Vagina (tissue), 2 donors: ENCODE data around the gene BUB1.

ENCODE experiments used
- CTCF ChIP-seq, 3 experiments: fragments of 450-650 bp in 2 of 3; fragments of 200-600 bp in 1 of 3; sonication (generic) in 1 of 3; IDR thresholded peaks; one replicate each; pipeline ENCODE4 v1.5.1; 2017 to 2019; ENCODE audit warnings: antibody characterized with exemption in 3 of 3, mild to moderate bottlenecking in 2 of 3, moderate library complexity in 2 of 3
- POLR2AphosphoS5 ChIP-seq, 2 donors: sonication (generic); formaldehyde crosslinking; IDR thresholded peaks; one replicate each; pipeline ENCODE4 v1.9.0; 2017; ENCODE audit warnings: antibody characterized with exemption in 2 of 2, mild to moderate bottlenecking in 2 of 2, low read depth in 1 of 2; ENCODE audit not compliant: insufficient read depth in 1 of 2

- no peak for TF ChIP-seq CTCF (IDR thresholded peaks at IDR 0.05)
- no peak for TF ChIP-seq POLR2AphosphoS5 (IDR thresholded peaks at IDR 0.05; ENCODE audit: insufficient read depth in 1 of 2, low read depth in 1 of 2)
Observed at GRCh38 chr2:110708455-110708854, 30.6 kb upstream of the BUB1 start.
